Activated naive CD8-positive, alpha-beta T cell treated with anti-CD3 and anti-CD28 coated beads for 36 hours (primary cell): ENCODE data around the gene CORO6. TPM values are rescaled to one million over a fixed set of nuclear protein-coding genes. Genes with fewer than 3 reads are reported as not detected.

Experiments
- total RNA-seq, 2 experiments: library from RNA; stranded (reverse); gene quantifications; one replicate each; pipeline ENCODE4 v1.2.3, GENCODE V29; 2021

The CORO6 gene
- total RNA-seq, 2 experiments from 2014 or later: 8.9 to 9.4 TPM

Other genes with a start within 250 kb of the CORO6 start
- 10 to 100 TPM; 20.8 to 25.8 TPM for gene TAOK1, start 232.5 kb downstream of the CORO6 start, total RNA-seq
- 1 to 10 TPM; 8.6 to 8.8 TPM for gene ABHD15, start 55.9 kb downstream of the CORO6 start, total RNA-seq
- gene TP53I13, start 54.2 kb downstream of the CORO6 start, total RNA-seq: 10 to 100 TPM; 31.2 to 35.3 TPM
- gene GIT1, start 33.3 kb downstream of the CORO6 start, total RNA-seq: 10 to 100 TPM; 63.5 to 63.7 TPM
- gene ANKRD13B, start 29.8 kb downstream of the CORO6 start, total RNA-seq: 10 to 100 TPM; 17.9 to 20.8 TPM